ENCODE results near the gene RALGDS. TPM values are rescaled to one million over a fixed set of nuclear protein-coding genes. Genes with fewer than 3 reads are reported as not detected.

The RALGDS gene
- total RNA-seq, 1 experiment from 2014 or later, result 36.1 TPM

DNA sequence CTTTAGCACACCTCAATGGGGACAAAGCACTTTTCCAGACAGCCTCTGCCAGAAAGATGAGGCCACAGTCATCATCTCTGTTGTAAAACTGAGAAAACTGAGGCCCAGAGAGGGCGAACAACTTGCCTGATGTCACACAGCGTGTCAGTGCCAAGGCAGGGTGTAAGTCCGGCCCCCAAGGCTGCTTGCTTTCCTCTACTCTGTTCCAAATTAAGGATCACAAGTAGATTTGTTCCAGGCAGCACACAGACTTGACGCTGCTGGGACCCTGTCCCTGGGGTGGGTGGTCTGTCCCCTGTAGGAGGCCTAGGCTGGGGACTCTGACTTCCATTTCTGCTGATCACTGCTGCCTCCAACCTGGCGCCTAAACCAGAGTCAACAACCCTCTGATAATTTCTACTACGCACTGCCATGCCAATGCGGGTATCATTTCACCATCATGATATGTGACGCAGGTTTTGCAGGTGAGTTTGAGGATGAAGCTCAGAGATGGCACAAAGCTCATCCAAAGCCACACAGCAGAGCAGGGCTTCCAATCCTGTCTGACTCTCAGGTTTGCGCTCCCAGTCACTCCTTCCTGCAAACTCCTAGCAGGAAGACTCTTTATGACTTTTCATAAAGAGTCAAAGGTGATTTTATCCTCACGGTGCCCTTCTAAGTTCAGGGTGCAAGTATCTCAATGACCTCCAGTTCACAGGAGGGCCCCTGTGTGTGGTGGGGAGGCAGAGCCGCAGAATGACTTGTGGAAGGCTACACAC, 13.5 kb upstream of the RALGDS start:
- H3K4me3 ChIP-seq (replicated peaks in 1 of 2; ENCODE audit: low read depth in 1 of 2, low read length in 2 of 2), result peak overlapping the region; percentile 11 to 37; a peak in 3 of 4 replicates
- TF ChIP-seq SIN3A (IDR thresholded peaks at IDR 0.05; ENCODE audit: low read depth) (no peak), SRF (IDR thresholded peaks at IDR 0.05; ENCODE audit: low read depth) (no peak), YY1 (IDR thresholded peaks at IDR 0.05; ENCODE audit: extremely low read depth, insufficient replicate concordance, low read depth, low read length) (no peak), SP1 (IDR thresholded peaks at IDR 0.05; ENCODE audit: low read depth) (no peak)
- TF ChIP-seq, protein P1, sequence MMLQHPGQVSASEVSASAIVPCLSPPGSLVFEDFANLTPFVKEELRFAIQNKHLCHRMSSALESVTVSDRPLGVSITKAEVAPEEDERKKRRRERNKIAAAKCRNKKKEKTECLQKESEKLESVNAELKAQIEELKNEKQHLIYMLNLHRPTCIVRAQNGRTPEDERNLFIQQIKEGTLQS (IDR thresholded peaks at IDR 0.05), result no peak
- peaks cover 13% of the 10 kb centered on the region; the same call in 1 of the 2 replicates for H4K20me1 ChIP-seq (ENCODE audit: insufficient read depth)
- peaks cover 42 to 68% of the 10 kb centered on the region in 2 experiments for H3K4me1 ChIP-seq (ENCODE audit: control insufficient read depth in 1 of 2, insufficient read depth in 2 of 2, low read length in 2 of 2)
- ATAC-seq (peak; percentile 1; the same call in 1 of the 2 replicates), DNase-seq (ENCODE audit: low read depth, low spot score) (no peak)
- H3K4me2 ChIP-seq (ENCODE audit: low read length), result peak overlapping the region; percentile 79
- CTCF ChIA-PET, result interaction anchor here (1.1 to 4.7 kb wide), 4 partner anchors 9 to 112 kb away, joined by 3 to 61 read pairs (median 22); no protein-coding TSS in a partner anchor
- intact Hi-C loops (cut with micrococcal nuclease), result no loop called here
- peak overlapping the region; percentile 82 for H3K27ac ChIP-seq (ENCODE audit: low read depth, low read length)
- RAD21 ChIA-PET (ENCODE audit: low non-redundant PET in 1 of 2, low total read pairs in 2 of 2, uncharacterized antibody in 2 of 2, unreplicated experiment in 2 of 2), result interaction anchor here (0.7 to 1.1 kb wide), 2 partner anchors 10 kb away, joined by 3 to 4 read pairs; no protein-coding TSS in a partner anchor
- H2AFZ ChIP-seq (ENCODE audit: low read depth, low read length, poor library complexity, severe bottlenecking), result no peak overlapping the region
- H3K36me3 ChIP-seq (ENCODE audit: control insufficient read depth in 1 of 2, insufficient read depth in 2 of 2, low read length in 2 of 2), result no peaks in the 10 kb centered on the region
- H3K9me2 ChIP-seq (ENCODE audit: insufficient read depth), result no peaks in the 10 kb centered on the region
- peaks cover 55% of the 10 kb centered on the region for H3K79me2 ChIP-seq (ENCODE audit: insufficient read depth, low read length)
- no TSS peak for BruUV-seq (replicated peaks)
- POLR2A ChIA-PET, result interaction anchor here (1.3 to 1.6 kb wide), 3 partner anchors 15 to 104 kb away, joined by 3 to 4 read pairs (median 3); no protein-coding TSS in a partner anchor
- H3K9ac ChIP-seq (ENCODE audit: low read length), result peak overlapping the region; percentile 66
- H3K9me3 ChIP-seq (ENCODE audit: control insufficient read depth in 1 of 2, insufficient read depth in 1 of 2, low read depth in 1 of 2, low read length in 2 of 2), result no peaks in the 10 kb centered on the region
- no peaks in the 10 kb centered on the region for H3K27me3 ChIP-seq (ENCODE audit: insufficient read depth, low read length)

DNA sequence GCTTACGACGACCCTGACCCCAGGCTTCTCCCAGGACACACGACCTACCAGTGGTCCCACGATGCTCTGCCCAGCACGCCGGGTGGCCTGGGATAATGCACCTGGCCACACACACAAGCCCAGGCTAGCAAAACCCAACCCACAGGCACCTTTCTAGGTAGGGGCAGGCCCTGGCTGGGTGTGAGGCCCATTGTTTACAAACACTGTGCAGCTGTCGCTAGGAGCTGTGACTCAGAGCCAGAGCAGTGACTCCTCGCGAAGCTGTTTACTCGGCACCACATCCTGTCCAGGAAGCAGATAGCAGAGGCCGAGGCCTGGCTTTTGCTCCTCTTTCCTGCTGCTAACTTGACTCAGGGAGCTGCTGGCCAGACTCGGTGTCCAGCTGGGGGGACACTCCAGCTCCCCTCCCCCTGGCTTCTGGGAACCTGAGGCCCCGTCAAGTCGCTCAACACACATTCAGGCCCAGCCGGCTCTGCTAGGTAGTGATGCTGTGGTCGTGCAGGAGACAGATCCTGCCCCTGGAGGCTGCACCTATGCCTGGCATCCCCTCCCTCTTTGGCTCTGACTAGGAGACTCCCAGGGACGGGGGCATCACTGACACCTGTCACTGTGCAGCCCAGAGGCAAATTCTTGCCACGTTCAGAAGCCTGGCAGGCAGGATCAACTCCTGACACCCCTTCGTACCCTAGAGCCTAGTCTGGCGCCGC, 12.8 kb upstream of the RALGDS start:
- H3K36me3 ChIP-seq (ENCODE audit: control insufficient read depth in 1 of 2, insufficient read depth in 2 of 2, low read length in 2 of 2), result no peaks in the 10 kb centered on the region
- H3K9me2 ChIP-seq (ENCODE audit: insufficient read depth), result no peaks in the 10 kb centered on the region
- CTCF ChIA-PET, result interaction anchor here (1.1 to 4.7 kb wide), 3 partner anchors 10 to 112 kb away, joined by 3 to 61 read pairs (median 40); no protein-coding TSS in a partner anchor
- H3K79me2 ChIP-seq (ENCODE audit: insufficient read depth, low read length), result peaks cover 58% of the 10 kb centered on the region
- peak; percentile 89 for DNase-seq (ENCODE audit: low read depth, low spot score)
- POLR2A ChIA-PET, result interaction anchor here (1.3 to 1.6 kb wide), 2 partner anchors 15 to 104 kb away, joined by 3 to 4 read pairs; no protein-coding TSS in a partner anchor
- intact Hi-C loops (cut with micrococcal nuclease), result no loop called here
- peak overlapping the region; percentile 66 for H3K9ac ChIP-seq (ENCODE audit: low read length)
- peak; percentile 79 for ATAC-seq
- peaks cover 42 to 68% of the 10 kb centered on the region in 2 experiments for H3K4me1 ChIP-seq (ENCODE audit: control insufficient read depth in 1 of 2, insufficient read depth in 2 of 2, low read length in 2 of 2)
- peak overlapping the region; percentile 79 for H3K4me2 ChIP-seq (ENCODE audit: low read length)
- H3K9me3 ChIP-seq (ENCODE audit: control insufficient read depth in 1 of 2, insufficient read depth in 1 of 2, low read depth in 1 of 2, low read length in 2 of 2), result no peaks in the 10 kb centered on the region
- H4K20me1 ChIP-seq (ENCODE audit: insufficient read depth), result peaks cover 13% of the 10 kb centered on the region; the same call in 1 of the 2 replicates
- no peak overlapping the region for H2AFZ ChIP-seq (ENCODE audit: low read depth, low read length, poor library complexity, severe bottlenecking)
- RAD21 ChIA-PET (ENCODE audit: low non-redundant PET in 1 of 2, low total read pairs in 2 of 2, uncharacterized antibody in 2 of 2, unreplicated experiment in 2 of 2), result interaction anchor here in 1 of 2 experiments (1.1 kb wide), 1 partner anchor 10 kb away, joined by 4 read pairs; no protein-coding TSS in a partner anchor
- H3K27ac ChIP-seq (ENCODE audit: low read depth, low read length), result peak overlapping the region; percentile 82
- peak overlapping the region; percentile 11 to 21; a peak in 2 of 4 replicates for H3K4me3 ChIP-seq (replicated peaks in 1 of 2; ENCODE audit: low read depth in 1 of 2, low read length in 2 of 2)
- no peaks in the 10 kb centered on the region for H3K27me3 ChIP-seq (ENCODE audit: insufficient read depth, low read length)
- BruUV-seq (replicated peaks), result no TSS peak
- no peak for TF ChIP-seq SP1 (IDR thresholded peaks at IDR 0.05; ENCODE audit: low read depth)
- TF ChIP-seq, protein P2, sequence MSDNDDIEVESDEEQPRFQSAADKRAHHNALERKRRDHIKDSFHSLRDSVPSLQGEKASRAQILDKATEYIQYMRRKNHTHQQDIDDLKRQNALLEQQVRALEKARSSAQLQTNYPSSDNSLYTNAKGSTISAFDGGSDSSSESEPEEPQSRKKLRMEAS (IDR thresholded peaks at IDR 0.05), result no peak
- TF ChIP-seq EGR1 (IDR thresholded peaks at IDR 0.05; ENCODE audit: low read depth), result no peak
- no peak for TF ChIP-seq RAD21 (IDR thresholded peaks at IDR 0.05; ENCODE audit: low read depth)
- peak; percentile 64 for TF ChIP-seq POLR2AphosphoS5 (IDR thresholded peaks at IDR 0.05; ENCODE audit: low read depth, low read length)
- no peak for TF ChIP-seq EZH2 (IDR thresholded peaks at IDR 0.05)
- 0 out of 2 replicates have a peak, but pooled peaks have one; percentile 24 for TF ChIP-seq ZFX (IDR thresholded peaks at IDR 0.05)
- TF ChIP-seq, protein P3, sequence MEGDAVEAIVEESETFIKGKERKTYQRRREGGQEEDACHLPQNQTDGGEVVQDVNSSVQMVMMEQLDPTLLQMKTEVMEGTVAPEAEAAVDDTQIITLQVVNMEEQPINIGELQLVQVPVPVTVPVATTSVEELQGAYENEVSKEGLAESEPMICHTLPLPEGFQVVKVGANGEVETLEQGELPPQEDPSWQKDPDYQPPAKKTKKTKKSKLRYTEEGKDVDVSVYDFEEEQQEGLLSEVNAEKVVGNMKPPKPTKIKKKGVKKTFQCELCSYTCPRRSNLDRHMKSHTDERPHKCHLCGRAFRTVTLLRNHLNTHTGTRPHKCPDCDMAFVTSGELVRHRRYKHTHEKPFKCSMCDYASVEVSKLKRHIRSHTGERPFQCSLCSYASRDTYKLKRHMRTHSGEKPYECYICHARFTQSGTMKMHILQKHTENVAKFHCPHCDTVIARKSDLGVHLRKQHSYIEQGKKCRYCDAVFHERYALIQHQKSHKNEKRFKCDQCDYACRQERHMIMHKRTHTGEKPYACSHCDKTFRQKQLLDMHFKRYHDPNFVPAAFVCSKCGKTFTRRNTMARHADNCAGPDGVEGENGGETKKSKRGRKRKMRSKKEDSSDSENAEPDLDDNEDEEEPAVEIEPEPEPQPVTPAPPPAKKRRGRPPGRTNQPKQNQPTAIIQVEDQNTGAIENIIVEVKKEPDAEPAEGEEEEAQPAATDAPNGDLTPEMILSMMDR (IDR thresholded peaks at IDR 0.05 in 2 of 3, conservative IDR thresholded peaks at IDR 0.05 in 1 of 3; ENCODE audit: borderline replicate concordance in 1 of 3, insufficient read depth in 1 of 3, low read depth in 2 of 3, low read length in 2 of 3), result peak in 1 of 3 experiments; percentile 15; a peak in 1 of 6 replicates
- no peak for TF ChIP-seq FOSL1 (IDR thresholded peaks at IDR 0.05; ENCODE audit: low read depth)
- TF ChIP-seq YY1 (IDR thresholded peaks at IDR 0.05; ENCODE audit: extremely low read depth, insufficient replicate concordance, low read depth, low read length), result no peak
- TF ChIP-seq, protein P1 (IDR thresholded peaks at IDR 0.05), result no peak
- TF ChIP-seq SRF (IDR thresholded peaks at IDR 0.05; ENCODE audit: low read depth), result no peak
- TF ChIP-seq SIN3A (IDR thresholded peaks at IDR 0.05; ENCODE audit: low read depth), result no peak
